GM13976 (cell line): ENCODE measurements around the gene MGMT.

ENCODE experiments used
- DNase-seq: peaks from one replicate; pipeline ENCODE4 v3.0.0; 2012; ENCODE audit warnings: low spot score
- CTCF ChIP-seq: IDR thresholded peaks from 2 replicates; pipeline ENCODE4 v1.5.1; 2012; ENCODE audit warnings: borderline replicate concordance, mild to moderate bottlenecking; ENCODE audit not compliant: insufficient read depth; ENCODE audit errors: extremely low read depth, missing control alignments, control extremely low read depth
- in situ Hi-C: fragments of 300-500 bp; cut with MboI; formaldehyde crosslinking; loops from one replicate; pipeline ENCODE4 v1.12.0; 2022; ENCODE audit warnings: low sequenced_read_pairs, mixed read lengths, inconsistent platforms; ENCODE audit not compliant: unreplicated experiment

The MGMT gene

GRCh38 chr10:129800796-129801340 is 333.8 kb downstream of the MGMT start:
- in situ Hi-C loops, result no loop called here
- no peak for TF ChIP-seq CTCF
- no peak for DNase-seq

- no peak for TF ChIP-seq CTCF
- DNase-seq, result no peak
- in situ Hi-C loops, result no loop called here
These were observed 340.2 kb downstream of the MGMT start for GRCh38 chr10:129807211-129807610.

- no peak for TF ChIP-seq CTCF
- no peak for DNase-seq
- in situ Hi-C loops, result no loop called here
These were observed 341.3 kb downstream of the MGMT start for GRCh38 chr10:129808092-129808983.

GRCh38 chr10:129809431-129809830 is 342.4 kb downstream of the MGMT start:
- in situ Hi-C loops, result no loop called here
- TF ChIP-seq CTCF, result no peak
- DNase-seq, result no peak

- no peak for DNase-seq
These were observed 342.8 kb downstream of the MGMT start for GRCh38 chr10:129809841-129810240.

GRCh38 chr10:129811208-129811607 is 344.2 kb downstream of the MGMT start:
- no peak for DNase-seq
- TF ChIP-seq CTCF, result no peak
- in situ Hi-C loops, result no loop called here

More at GRCh38 chr10:129809841-129810240, 342.8 kb downstream of the MGMT start:
- TF ChIP-seq CTCF, result no peak
- in situ Hi-C loops, result no loop called here
